Smooth muscle cell (in vitro differentiated cells): ENCODE data around the gene TET3. TPM values are rescaled to one million over a fixed set of nuclear protein-coding genes. Genes with fewer than 3 reads are reported as not detected.

ENCODE experiments used
- DNase-seq: peaks from one replicate; lab custom pipeline; 2025; ENCODE audit not compliant: unreplicated experiment; lab: John Stamatoyannopoulos, UW
- H2AFZ ChIP-seq: fragments of 200-600 bp; sonication (generic); 2 replicates; pipeline ENCODE4 v1.6.0; 2016; ENCODE audit warnings: antibody characterized with exemption, low read depth, mild to moderate bottlenecking
- H3F3A ChIP-seq: fragments of 200-600 bp; sonication (generic); 2 replicates; pipeline ENCODE4 v1.6.0; 2017; ENCODE audit warnings: antibody characterized with exemption, low read depth
- H3K27ac ChIP-seq: fragments of 200-600 bp; sonication (generic); 2 replicates; pipeline ENCODE4 v1.5.1; 2016; ENCODE audit warnings: low read depth, mild to moderate bottlenecking
- H3K27me3 ChIP-seq: fragments of 200-600 bp; sonication (generic); 2 replicates; pipeline ENCODE4 v1.6.1; 2016; ENCODE audit warnings: low read depth, mild to moderate bottlenecking
- H3K36me3 ChIP-seq: fragments of 200-600 bp; sonication (generic); 2 replicates; pipeline ENCODE4 v1.5.1; 2016; ENCODE audit warnings: low read depth
- H3K4me1 ChIP-seq: fragments of 200-600 bp; sonication (generic); 2 replicates; pipeline ENCODE4 v1.5.1; 2016; ENCODE audit warnings: low read depth
- H3K4me2 ChIP-seq: fragments of 200-600 bp; sonication (generic); 2 replicates; pipeline ENCODE4 v1.6.0; 2016; ENCODE audit warnings: mild to moderate bottlenecking
- H3K4me3 ChIP-seq: fragments of 200-600 bp; sonication (generic); 2 replicates; pipeline ENCODE4 v1.5.1; 2016; ENCODE audit warnings: mild to moderate bottlenecking
- H3K79me2 ChIP-seq: fragments of 200-600 bp; sonication (generic); 2 replicates; pipeline ENCODE4 v1.6.0; 2016; ENCODE audit warnings: low read depth, mild to moderate bottlenecking
- H3K9ac ChIP-seq: fragments of 200-600 bp; sonication (generic); 2 replicates; pipeline ENCODE4 v1.6.0; 2016; ENCODE audit warnings: low read depth
- H3K9me3 ChIP-seq: fragments of 200-600 bp; sonication (generic); replicated peaks from 2 replicates; pipeline ENCODE4 v1.5.1; 2016; ENCODE audit warnings: low read depth
- H4K20me1 ChIP-seq: fragments of 200-600 bp; sonication (generic); 2 replicates; pipeline ENCODE4 v1.6.0; 2016; ENCODE audit warnings: low read depth
- CTCF ChIP-seq: fragments of 200-600 bp; sonication (generic); IDR thresholded peaks from 2 replicates; pipeline ENCODE4 v1.5.1; 2017; ENCODE audit warnings: borderline replicate concordance, mild to moderate bottlenecking, antibody characterized with exemption; ENCODE audit not compliant: insufficient read depth, poor library complexity, severe bottlenecking
- WGBS: methylation state at CpG from one replicate; pipeline ENCODE4 v1.1.7; 2016; ENCODE audit warnings: low lambda C conversion rate; 5-methylcytosine and 5-hydroxymethylcytosine counted together
- polyA plus RNA-seq: library from polyadenylated mRNA; unstranded; fragments of >200 nt; fragmentation: Nextera tagmentation; extraction: Ambion mirVana; gene quantifications from 2 replicates; pipeline ENCODE4 v1.2.1, GENCODE V29; 2016
- total RNA-seq: library from RNA; depleted of rRNA; stranded (reverse); fragments of >200 nt; gene quantifications from 2 replicates; pipeline ENCODE4 v1.2.3, GENCODE V29; 2014

Gene TET3
- total and polyA plus RNA-seq, 2 experiments from 2014 or later, result 3.2 to 12.7 TPM

- Histone ChIP-seq H3F3A (no peaks in the 10 kb centered on the region), H4K20me1 (peaks cover 100% of the 10 kb centered on the region), H3K27ac (no peak overlapping the region), H3K9ac (no peak overlapping the region), H3K9me3 (no peaks in the 10 kb centered on the region), H3K27me3 (no peaks in the 10 kb centered on the region), H3K79me2 (peaks cover 100% of the 10 kb centered on the region), H3K4me1 (no peaks in the 10 kb centered on the region), H3K4me2 (no peak overlapping the region), H3K36me3 (no peaks in the 10 kb centered on the region), H3K4me3 (no peak overlapping the region), H2AFZ (no peak overlapping the region)
- TF ChIP-seq CTCF, result no peak
- DNase-seq, result no peak
- WGBS, result 96% methylated on average over 3 of the region's 3 CpGs
These were observed 30.1 kb downstream of the TET3 start for GRCh38 chr2:74014813-74015212.

GRCh38 chr2:74017223-74017622 is 32.5 kb downstream of the TET3 start:
- Histone ChIP-seq H3K79me2 (peaks cover 96% of the 10 kb centered on the region), H2AFZ (no peak overlapping the region), H3K4me3 (no peak overlapping the region), H3K4me2 (no peak overlapping the region), H3F3A (no peaks in the 10 kb centered on the region), H3K27me3 (no peaks in the 10 kb centered on the region), H3K9me3 (no peaks in the 10 kb centered on the region), H3K4me1 (no peaks in the 10 kb centered on the region), H3K36me3 (no peaks in the 10 kb centered on the region), H3K9ac (no peak overlapping the region), H4K20me1 (peaks cover 100% of the 10 kb centered on the region), H3K27ac (no peak overlapping the region)
- WGBS, result 91% methylated on average over 3 of the region's 3 CpGs
- no peak for DNase-seq
- TF ChIP-seq CTCF, result no peak

GRCh38 chr2:74019516-74019915 is 34.8 kb downstream of the TET3 start:
- DNase-seq, result no peak
- H3K79me2 ChIP-seq, result peaks cover 96% of the 10 kb centered on the region
- no peaks in the 10 kb centered on the region for H3F3A ChIP-seq
- WGBS, result 89% methylated on average over 5 of the region's 5 CpGs
- no peak overlapping the region for H3K9ac ChIP-seq
- no peak overlapping the region for H3K4me3 ChIP-seq
- H3K36me3 ChIP-seq, result no peaks in the 10 kb centered on the region
- TF ChIP-seq CTCF, result no peak
- H3K27ac ChIP-seq, result no peak overlapping the region
- no peaks in the 10 kb centered on the region for H3K4me1 ChIP-seq
- no peaks in the 10 kb centered on the region for H3K9me3 ChIP-seq
- peaks cover 100% of the 10 kb centered on the region for H4K20me1 ChIP-seq
- H3K27me3 ChIP-seq, result no peaks in the 10 kb centered on the region
- H3K4me2 ChIP-seq, result no peak overlapping the region
- H2AFZ ChIP-seq, result no peak overlapping the region

- Histone ChIP-seq H3K4me3 (no peak overlapping the region), H3K9ac (no peak overlapping the region), H3F3A (no peaks in the 10 kb centered on the region), H4K20me1 (peaks cover 98% of the 10 kb centered on the region), H3K27me3 (no peaks in the 10 kb centered on the region), H3K9me3 (no peaks in the 10 kb centered on the region), H3K4me2 (peak overlapping the region; percentile 44), H2AFZ (no peak overlapping the region), H3K27ac (no peak overlapping the region), H3K79me2 (peaks cover 94% of the 10 kb centered on the region), H3K36me3 (no peaks in the 10 kb centered on the region), H3K4me1 (no peaks in the 10 kb centered on the region)
- no peak for DNase-seq
- 56% methylated on average over 9 of the region's 9 CpGs for WGBS
- no peak for TF ChIP-seq CTCF
These were observed 36.1 kb downstream of the TET3 start for GRCh38 chr2:74020702-74021406.
